ENCODE results near the gene RASSF8. TPM values are rescaled to one million over a fixed set of nuclear protein-coding genes. Genes with fewer than 3 reads are reported as not detected.

The RASSF8 gene
- total and polyA plus RNA-seq, 2 of the 8 experiments (the other 6 are each of a cell fraction or from before 2014, with no cell fraction given), result 6.4 to 46.7 TPM

- no peak for FAIRE-seq
- no peak for TF ChIP-seq CTCF (IDR thresholded peaks at IDR 0.05; ENCODE audit: control extremely low read depth in 1 of 3, insufficient read depth in 1 of 3, low read depth in 1 of 3, low read length in 3 of 3)
- TF ChIP-seq SUZ12 (IDR thresholded peaks at IDR 0.05; ENCODE audit: low read length), result no peak
- TF ChIP-seq SAP30 (IDR thresholded peaks at IDR 0.05; ENCODE audit: insufficient read depth, insufficient replicate concordance, low read length), result no peak
- no peak for TF ChIP-seq KDM4A (IDR thresholded peaks at IDR 0.05; ENCODE audit: low read depth, low read length, severe bottlenecking)
- TF ChIP-seq SP2 (IDR thresholded peaks at IDR 0.05; ENCODE audit: low read length), result no peak
- TF ChIP-seq EGR1 (IDR thresholded peaks at IDR 0.05; ENCODE audit: borderline replicate concordance, low read depth, low read length), result no peak
- no peak for TF ChIP-seq GABPA (IDR thresholded peaks at IDR 0.05; ENCODE audit: borderline replicate concordance, insufficient read depth, low read length)
- no peak for TF ChIP-seq ZNF274 (IDR thresholded peaks at IDR 0.05; ENCODE audit: borderline replicate concordance, extremely low read depth, low read length)
- TF ChIP-seq SP1 (IDR thresholded peaks at IDR 0.05; ENCODE audit: low read depth, low read length), result no peak
- no peak for TF ChIP-seq SRF (IDR thresholded peaks at IDR 0.05; ENCODE audit: low read depth, low read length)
- TF ChIP-seq KDM1A (IDR thresholded peaks at IDR 0.05; ENCODE audit: borderline replicate concordance, low read length), result no peak
- no peak for TF ChIP-seq SIX5 (IDR thresholded peaks at IDR 0.05; ENCODE audit: low read depth, low read length)
These were observed 85.5 kb downstream of the RASSF8 start for GRCh38 chr12:26044007-26044394.

More at GRCh38 chr12:26044007-26044394, 85.5 kb downstream of the RASSF8 start:
- ChIA-PET POLR2A (ENCODE audit: partially characterized antibody) (interaction anchor here (0.9 kb wide), 1 partner anchor 11 kb away, joined by 4 read pairs; no protein-coding TSS in a partner anchor), CTCF (ENCODE audit: partially characterized antibody) (interaction anchor here (1.5 kb wide), 2 partner anchors 11 to 12 kb away, joined by 4 to 5 read pairs; no protein-coding TSS in a partner anchor)
- no peak overlapping the region for H2AK5ac ChIP-seq (ENCODE audit: low read depth, low read length)
- H3K9me3 ChIP-seq (ENCODE audit: insufficient read depth in 2 of 2, low read depth in 1 of 2, low read length in 1 of 2), result no peaks in the 10 kb centered on the region
- no peak overlapping the region for H3K4ac ChIP-seq (replicated peaks; ENCODE audit: insufficient read length, low read depth, low read length)
- peaks cover 0 to 18% (median 6%) of the 10 kb centered on the region in 4 experiments; a peak in 3 of 7 replicates for H3K4me1 ChIP-seq (replicated peaks in 1 of 4; ENCODE audit: control insufficient read depth in 3 of 4, insufficient read depth in 4 of 4, low read length in 3 of 4)
- H3K23me2 ChIP-seq (ENCODE audit: low read depth, low read length), result peaks cover 1% of the 10 kb centered on the region; the same call in 1 of the 2 replicates
- H2BK15ac ChIP-seq (ENCODE audit: low read length), result no peak overlapping the region
- no peak overlapping the region for H4K5ac ChIP-seq (ENCODE audit: insufficient read length, low read depth, low read length)
- H4K8ac ChIP-seq (ENCODE audit: extremely low read depth, insufficient read depth, low read length), result no peak overlapping the region
- H3K4me2 ChIP-seq (ENCODE audit: insufficient read depth in 1 of 2, low read depth in 2 of 2, low read length in 2 of 2), result no peak overlapping the region
- peaks cover 0 to 42% of the 10 kb centered on the region in 2 experiments; a peak in 2 of 4 replicates for H3K79me2 ChIP-seq (ENCODE audit: control insufficient read depth in 1 of 2, insufficient read depth in 2 of 2, low read length in 2 of 2)
- no peak overlapping the region for H4K91ac ChIP-seq (replicated peaks; ENCODE audit: insufficient read length, low read length)
- H2AFZ ChIP-seq (ENCODE audit: low read length), result no peak overlapping the region
- no peak for DNase-seq (ENCODE audit: low read depth in 1 of 2, low spot score in 2 of 2)
- H4K20me1 ChIP-seq (replicated peaks in 1 of 2; ENCODE audit: control insufficient read depth in 1 of 2, insufficient read depth in 2 of 2, low read length in 2 of 2), result peaks cover 5 to 8% of the 10 kb centered on the region in 2 experiments
- H2BK20ac ChIP-seq (ENCODE audit: low read length), result no peak overlapping the region
- peaks cover 0 to 1% (median 0%) of the 10 kb centered on the region in 4 experiments; a peak in 1 of 7 replicates for H3K27me3 ChIP-seq (replicated peaks in 1 of 4; ENCODE audit: control insufficient read depth in 3 of 4, extremely low read depth in 1 of 4, insufficient read depth in 3 of 4, low read length in 3 of 4)
- H3K36me3 ChIP-seq (ENCODE audit: control insufficient read depth in 2 of 4, insufficient read depth in 4 of 4, low read length in 3 of 4), result no peaks in the 10 kb centered on the region
- no peak overlapping the region for H2BK5ac ChIP-seq (ENCODE audit: low read depth, low read length)
- no peak overlapping the region for H3K18ac ChIP-seq (ENCODE audit: extremely low read depth, low read length)
- no peaks in the 10 kb centered on the region for H3K79me1 ChIP-seq (ENCODE audit: low read depth, low read length)
- no peak overlapping the region for H3K23ac ChIP-seq (ENCODE audit: insufficient read length)
- H3K27ac ChIP-seq (ENCODE audit: low read depth, low read length), result no peak overlapping the region
- no peak overlapping the region for H2BK120ac ChIP-seq (replicated peaks; ENCODE audit: low read depth, low read length)
- H3K14ac ChIP-seq (ENCODE audit: insufficient read length), result no peak overlapping the region
- H3K56ac ChIP-seq (replicated peaks; ENCODE audit: insufficient read length, low read depth, low read length), result no peak overlapping the region
- no peak overlapping the region for H2BK12ac ChIP-seq (ENCODE audit: low read depth, low read length)
- H3K4me3 ChIP-seq (ENCODE audit: extremely low read depth in 1 of 4, insufficient read depth in 2 of 4, low read depth in 3 of 4, low read length in 4 of 4), result no peak overlapping the region
- H3K9ac ChIP-seq (replicated peaks in 1 of 4; ENCODE audit: extremely low read depth in 1 of 4, low read depth in 3 of 4, low read length in 3 of 4), result no peak overlapping the region
